RWPE2 (cell line): ENCODE measurements around the gene COA8.

Experiments
- ATAC-seq: fragments of 200-7000 bp; cut with Tn5 transposase; 3 replicates; pipeline ENCODE4 v1.9.1; 2021; ENCODE audit warnings: low read depth
- DNase-seq: peaks from one replicate; pipeline ENCODE4 v3.0.0-alpha.2; 2020; ENCODE audit warnings: low spot score
- H3K27ac ChIP-seq: fragments of 450-650 bp; 2 replicates; pipeline ENCODE4 v1.5.1; 2017; ENCODE audit warnings: mild to moderate bottlenecking; ENCODE audit not compliant: poor library complexity, severe bottlenecking
- H3K27me3 ChIP-seq: fragments of 250-450 bp; sonication (Bioruptor Pico); 2 replicates; pipeline ENCODE4 v1.5.1; 2021; ENCODE audit warnings: mild to moderate bottlenecking, moderate library complexity; ENCODE audit not compliant: insufficient read depth, poor library complexity, severe bottlenecking
- H3K36me3 ChIP-seq: fragments of 250-450 bp; sonication (Bioruptor Pico); 2 replicates; pipeline ENCODE4 v1.5.1; 2020; ENCODE audit warnings: low read depth, mild to moderate bottlenecking, moderate library complexity
- H3K4me1 ChIP-seq: fragments of 250-450 bp; sonication (Bioruptor Pico); 2 replicates; pipeline ENCODE4 v1.5.1; 2021; ENCODE audit warnings: mild to moderate bottlenecking, moderate library complexity; ENCODE audit not compliant: insufficient read depth, poor library complexity, severe bottlenecking
- H3K4me3 ChIP-seq: fragments of 250-450 bp; sonication (Bioruptor Pico); 2 replicates; pipeline ENCODE4 v1.5.1; 2021; ENCODE audit warnings: mild to moderate bottlenecking, moderate library complexity; ENCODE audit not compliant: severe bottlenecking
- H3K9me3 ChIP-seq: fragments of 250-450 bp; sonication (Bioruptor Pico); 2 replicates; pipeline ENCODE4 v1.5.1; 2021; ENCODE audit warnings: mild to moderate bottlenecking, moderate library complexity; ENCODE audit not compliant: severe bottlenecking
- CTCF ChIP-seq: fragments of 450-650 bp; IDR thresholded peaks from one replicate; pipeline ENCODE4 v1.5.1; 2017; ENCODE audit warnings: mild to moderate bottlenecking, moderate library complexity; ENCODE audit not compliant: poor library complexity, severe bottlenecking

COA8 gene

GRCh38 chr14:103578401-103579075 is 15.8 kb downstream of the COA8 start:
- Histone ChIP-seq H3K4me1 (peaks cover 26% of the 10 kb centered on the region), H3K27ac (no peak overlapping the region), H3K4me3 (no peak overlapping the region), H3K9me3 (no peaks in the 10 kb centered on the region), H3K36me3 (peaks cover 49% of the 10 kb centered on the region), H3K27me3 (no peaks in the 10 kb centered on the region)
- ATAC-seq (no peak), DNase-seq (no peak)
- no peak for TF ChIP-seq CTCF

GRCh38 chr14:103581206-103581605 is 18.4 kb downstream of the COA8 start:
- no peak for TF ChIP-seq CTCF
- Histone ChIP-seq H3K4me1 (peaks cover 23% of the 10 kb centered on the region), H3K9me3 (no peaks in the 10 kb centered on the region), H3K4me3 (no peak overlapping the region), H3K27me3 (no peaks in the 10 kb centered on the region), H3K36me3 (peaks cover 35% of the 10 kb centered on the region), H3K27ac (peak overlapping the region; percentile 50)
- DNase-seq (no peak), ATAC-seq (no peak)

- ATAC-seq (peak; percentile 88), DNase-seq (peak; percentile 89)
- no peaks in the 10 kb centered on the region for H3K9me3 ChIP-seq
- peak overlapping the region; percentile 50 for H3K27ac ChIP-seq
- peaks cover 35% of the 10 kb centered on the region for H3K36me3 ChIP-seq
- H3K27me3 ChIP-seq, result no peaks in the 10 kb centered on the region
- H3K4me3 ChIP-seq, result no peak overlapping the region
- no peak for TF ChIP-seq CTCF
- peaks cover 14% of the 10 kb centered on the region for H3K4me1 ChIP-seq
These were observed 19.4 kb downstream of the COA8 start for GRCh38 chr14:103581954-103582703.

- no peak overlapping the region for H3K4me3 ChIP-seq
- ATAC-seq, result no peak
These were observed 21.7 kb downstream of the COA8 start for GRCh38 chr14:103584326-103584915.

More at GRCh38 chr14:103584326-103584915, 21.7 kb downstream of the COA8 start:
- Histone ChIP-seq H3K9me3 (no peaks in the 10 kb centered on the region), H3K27ac (no peak overlapping the region), H3K27me3 (no peaks in the 10 kb centered on the region), H3K4me1 (peaks cover 13% of the 10 kb centered on the region), H3K36me3 (peaks cover 44% of the 10 kb centered on the region)
- TF ChIP-seq CTCF, result no peak
- DNase-seq, result no peak
